ENCODE results near the gene DUOX2.

Gene DUOX2

GRCh38 chr15:45091576-45091975, 22.4 kb downstream of the DUOX2 start:
- Histone ChIP-seq H3K4me3 (ENCODE audit: low read length) (no peak overlapping the region), H3K27me3 (ENCODE audit: control insufficient read depth, low read length) (peaks cover 22% of the 10 kb centered on the region; the same call in 1 of the 2 replicates), H3F3A (ENCODE audit: control insufficient read depth, insufficient read depth) (no peaks in the 10 kb centered on the region), H3K27ac (ENCODE audit: low read depth, low read length) (no peak overlapping the region), H4K20me1 (ENCODE audit: control insufficient read depth, insufficient read depth, low read depth, low read length) (no peaks in the 10 kb centered on the region), H3K36me3 (ENCODE audit: control insufficient read depth, low read length) (no peaks in the 10 kb centered on the region), H3K79me2 (ENCODE audit: control insufficient read depth, low read length) (no peaks in the 10 kb centered on the region), H3K4me1 (ENCODE audit: control insufficient read depth, low read length) (no peaks in the 10 kb centered on the region), H3K9me3 (ENCODE audit: control insufficient read depth, insufficient read depth, low read length) (no peaks in the 10 kb centered on the region), H3K9me2 (replicated peaks; ENCODE audit: control insufficient read depth, low read length) (no peaks in the 10 kb centered on the region), H3K4me2 (ENCODE audit: low read length) (no peak overlapping the region)
- no peak for TF ChIP-seq EZH2phosphoT487 (IDR thresholded peaks at IDR 0.05; ENCODE audit: borderline replicate concordance, low read length)
- TF ChIP-seq, protein P1, sequence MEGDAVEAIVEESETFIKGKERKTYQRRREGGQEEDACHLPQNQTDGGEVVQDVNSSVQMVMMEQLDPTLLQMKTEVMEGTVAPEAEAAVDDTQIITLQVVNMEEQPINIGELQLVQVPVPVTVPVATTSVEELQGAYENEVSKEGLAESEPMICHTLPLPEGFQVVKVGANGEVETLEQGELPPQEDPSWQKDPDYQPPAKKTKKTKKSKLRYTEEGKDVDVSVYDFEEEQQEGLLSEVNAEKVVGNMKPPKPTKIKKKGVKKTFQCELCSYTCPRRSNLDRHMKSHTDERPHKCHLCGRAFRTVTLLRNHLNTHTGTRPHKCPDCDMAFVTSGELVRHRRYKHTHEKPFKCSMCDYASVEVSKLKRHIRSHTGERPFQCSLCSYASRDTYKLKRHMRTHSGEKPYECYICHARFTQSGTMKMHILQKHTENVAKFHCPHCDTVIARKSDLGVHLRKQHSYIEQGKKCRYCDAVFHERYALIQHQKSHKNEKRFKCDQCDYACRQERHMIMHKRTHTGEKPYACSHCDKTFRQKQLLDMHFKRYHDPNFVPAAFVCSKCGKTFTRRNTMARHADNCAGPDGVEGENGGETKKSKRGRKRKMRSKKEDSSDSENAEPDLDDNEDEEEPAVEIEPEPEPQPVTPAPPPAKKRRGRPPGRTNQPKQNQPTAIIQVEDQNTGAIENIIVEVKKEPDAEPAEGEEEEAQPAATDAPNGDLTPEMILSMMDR (IDR thresholded peaks at IDR 0.05; ENCODE audit: low read depth, low read length, poor library complexity, severe bottlenecking) = no peak

- no peaks in the 10 kb centered on the region for H4K20me1 ChIP-seq (ENCODE audit: control insufficient read depth, insufficient read depth, low read depth, low read length)
- no peaks in the 10 kb centered on the region for H3K4me1 ChIP-seq (ENCODE audit: control insufficient read depth, low read length)
- no peak overlapping the region for H3K4me2 ChIP-seq (ENCODE audit: low read length)
- H3K79me2 ChIP-seq (ENCODE audit: control insufficient read depth, low read length) = no peaks in the 10 kb centered on the region
- no peak for TF ChIP-seq EZH2phosphoT487 (IDR thresholded peaks at IDR 0.05; ENCODE audit: borderline replicate concordance, low read length)
- TF ChIP-seq, protein P1 (IDR thresholded peaks at IDR 0.05; ENCODE audit: low read depth, low read length, poor library complexity, severe bottlenecking) = no peak
- H3F3A ChIP-seq (ENCODE audit: control insufficient read depth, insufficient read depth) = no peaks in the 10 kb centered on the region
- no peaks in the 10 kb centered on the region for H3K9me3 ChIP-seq (ENCODE audit: control insufficient read depth, insufficient read depth, low read length)
- no peak overlapping the region for H3K4me3 ChIP-seq (ENCODE audit: low read length)
- peaks cover 22% of the 10 kb centered on the region; the same call in 1 of the 2 replicates for H3K27me3 ChIP-seq (ENCODE audit: control insufficient read depth, low read length)
- no peaks in the 10 kb centered on the region for H3K36me3 ChIP-seq (ENCODE audit: control insufficient read depth, low read length)
- no peaks in the 10 kb centered on the region for H3K9me2 ChIP-seq (replicated peaks; ENCODE audit: control insufficient read depth, low read length)
- no peak overlapping the region for H3K27ac ChIP-seq (ENCODE audit: low read depth, low read length)
Observed at GRCh38 chr15:45091161-45091560, 22.8 kb downstream of the DUOX2 start.

GRCh38 chr15:45089712-45090373, 24.1 kb downstream of the DUOX2 start:
- H3F3A ChIP-seq (ENCODE audit: control insufficient read depth, insufficient read depth) = no peaks in the 10 kb centered on the region

More at GRCh38 chr15:45089712-45090373, 24.1 kb downstream of the DUOX2 start:
- Histone ChIP-seq H3K9me3 (ENCODE audit: control insufficient read depth, insufficient read depth, low read length) (no peaks in the 10 kb centered on the region), H4K20me1 (ENCODE audit: control insufficient read depth, insufficient read depth, low read depth, low read length) (no peaks in the 10 kb centered on the region), H3K4me2 (ENCODE audit: low read length) (no peak overlapping the region), H3K79me2 (ENCODE audit: control insufficient read depth, low read length) (no peaks in the 10 kb centered on the region), H3K27ac (ENCODE audit: low read depth, low read length) (no peak overlapping the region), H3K4me3 (ENCODE audit: low read length) (no peak overlapping the region), H3K4me1 (ENCODE audit: control insufficient read depth, low read length) (no peaks in the 10 kb centered on the region), H3K9me2 (replicated peaks; ENCODE audit: control insufficient read depth, low read length) (no peaks in the 10 kb centered on the region), H3K27me3 (ENCODE audit: control insufficient read depth, low read length) (peaks cover 23% of the 10 kb centered on the region; the same call in 1 of the 2 replicates), H3K36me3 (ENCODE audit: control insufficient read depth, low read length) (no peaks in the 10 kb centered on the region)
- TF ChIP-seq EZH2phosphoT487 (IDR thresholded peaks at IDR 0.05; ENCODE audit: borderline replicate concordance, low read length) = no peak
- TF ChIP-seq, protein P1 (IDR thresholded peaks at IDR 0.05; ENCODE audit: low read depth, low read length, poor library complexity, severe bottlenecking) = no peak
